ENCODE data around the gene PIGU.

PIGU gene

GRCh38 chr20:34709831-34710567, 33.1 kb upstream of the PIGU start (continued):
- 0 out of 2 replicates have a peak, but pooled peaks have one; percentile 1 for TF ChIP-seq KLF9 (tag by site-specific recombination; IDR thresholded peaks at IDR 0.05; ENCODE audit: low read depth)
- TF ChIP-seq ZFP69B (tag by site-specific recombination; IDR thresholded peaks at IDR 0.05): 0 out of 2 replicates have a peak, but pooled peaks have one; percentile 12
- no peak for TF ChIP-seq ZNF18 (tag by site-specific recombination; IDR thresholded peaks at IDR 0.05)
- peak; percentile 98 for TF ChIP-seq PRDM10 (tag by site-specific recombination; IDR thresholded peaks at IDR 0.05)

DNA sequence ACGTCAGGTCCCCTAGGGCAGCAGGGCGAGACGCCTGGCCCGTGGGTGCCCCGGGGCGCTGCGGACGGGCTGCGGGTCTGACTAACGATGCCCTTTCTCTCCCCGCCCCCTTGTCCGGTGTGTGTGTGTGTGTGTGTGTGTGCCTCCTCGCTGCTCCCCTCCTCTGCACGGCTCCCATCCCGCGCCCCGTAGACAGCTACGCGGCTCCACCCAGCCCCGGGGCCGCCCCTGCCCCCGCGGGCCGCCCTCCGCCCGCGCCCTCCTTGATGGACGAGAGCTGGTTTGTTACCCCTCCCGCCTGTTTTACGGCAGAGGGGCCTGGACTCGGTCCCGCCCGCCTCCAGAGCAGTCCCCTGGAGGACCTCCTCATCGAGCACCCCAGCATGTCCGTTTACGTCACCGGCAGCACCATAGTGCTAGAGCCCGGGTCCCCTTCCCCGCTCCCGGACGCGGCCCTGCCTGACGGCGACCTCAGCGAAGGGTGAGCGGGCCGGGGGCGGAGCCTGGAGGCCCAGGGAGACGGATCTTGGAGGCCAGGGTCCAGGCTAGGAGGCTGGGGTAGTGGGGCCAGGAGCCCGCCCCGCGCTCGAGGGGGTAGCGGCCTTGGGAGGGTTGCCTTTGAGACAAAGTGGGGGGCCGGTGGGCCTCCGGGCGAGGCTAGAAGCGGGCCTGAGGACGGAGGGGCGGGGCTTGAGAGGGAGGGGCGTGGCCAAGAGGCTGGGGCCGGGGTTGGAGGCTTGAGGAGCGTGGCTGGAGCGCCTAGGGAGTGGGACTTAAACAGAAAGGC, 32.3 kb upstream of the PIGU start:
- Histone ChIP-seq H3K4me3 (ENCODE audit: low read depth, low read length) (peak overlapping the region; percentile 59), H3K9me3 (ENCODE audit: control insufficient read depth, insufficient read depth, low read depth, low read length) (no peaks in the 10 kb centered on the region), H3K4me1 (ENCODE audit: control insufficient read depth, insufficient read depth, low read length) (peaks cover 15% of the 10 kb centered on the region), H3K36me3 (ENCODE audit: control insufficient read depth in 2 of 2, insufficient read depth in 1 of 2, low read length in 2 of 2) (peaks cover 0 to 30% of the 10 kb centered on the region in 2 experiments; a peak in 1 of 3 replicates), H3K27ac (ENCODE audit: extremely low read depth, low read depth, low read length) (peak overlapping the region; percentile 86)
- ChIA-PET CTCF (interaction anchor here (0.5 to 2.4 kb wide), 6 partner anchors 11 to 693 kb away, joined by 3 to 6 read pairs (median 4); no protein-coding TSS in a partner anchor), POLR2A (interaction anchor here (0.5 to 0.7 kb wide), 3 partner anchors 44 to 277 kb away, joined by 3 to 4 read pairs (median 3); partner anchors contain the start of gene DYNLRB1)
- TF ChIP-seq, protein P1, sequence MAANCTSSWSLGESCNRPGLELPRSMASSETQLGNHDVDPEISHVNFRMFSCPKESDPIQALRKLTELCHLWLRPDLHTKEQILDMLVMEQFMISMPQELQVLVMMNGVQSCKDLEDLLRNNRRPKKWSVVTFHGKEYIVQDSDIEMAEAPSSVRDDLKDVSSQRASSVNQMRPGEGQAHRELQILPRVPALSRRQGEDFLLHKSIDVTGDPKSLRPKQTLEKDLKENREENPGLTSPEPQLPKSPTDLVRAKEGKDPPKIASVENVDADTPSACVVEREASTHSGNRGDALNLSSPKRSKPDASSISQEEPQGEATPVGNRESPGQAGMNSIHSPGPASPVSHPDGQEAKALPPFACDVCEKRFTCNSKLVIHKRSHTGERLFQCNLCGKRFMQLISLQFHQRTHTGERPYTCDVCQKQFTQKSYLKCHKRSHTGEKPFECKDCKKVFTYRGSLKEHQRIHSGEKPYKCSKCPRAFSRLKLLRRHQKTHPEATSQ (tag by site-specific recombination; IDR thresholded peaks at IDR 0.05): 0 out of 2 replicates have a peak, but pooled peaks have one; percentile 23
- TF ChIP-seq ZEB2 (tag by site-specific recombination; IDR thresholded peaks at IDR 0.05) (peak; percentile 73), TSHZ1 (tag by site-specific recombination; IDR thresholded peaks at IDR 0.05; ENCODE audit: borderline replicate concordance) (no peak), ZXDB (tag by site-specific recombination; IDR thresholded peaks at IDR 0.05) (peak; percentile 97), SP3 (tag by site-specific recombination; IDR thresholded peaks at IDR 0.05) (peak; percentile 93), ZSCAN4 (tag by site-specific recombination; IDR thresholded peaks at IDR 0.05) (peak; percentile 85), ZNF777 (tag by site-specific recombination; IDR thresholded peaks at IDR 0.05; ENCODE audit: borderline replicate concordance) (peak; percentile 68; the same call in 1 of the 2 replicates), ZIC2 (tag by site-specific recombination; IDR thresholded peaks at IDR 0.05) (peak; percentile 72), ZNF24 (tag by site-specific recombination; IDR thresholded peaks at IDR 0.05) (peak; percentile 79), ZNF555 (tag by site-specific recombination; conservative IDR thresholded peaks at IDR 0.05) (no peak), PRDM1 (tag by site-specific recombination; IDR thresholded peaks at IDR 0.05) (0 out of 2 replicates have a peak, but pooled peaks have one; percentile 14), YY1 (tag by site-specific recombination; IDR thresholded peaks at IDR 0.05) (0 out of 2 replicates have a peak, but pooled peaks have one; percentile 11), ZSCAN30 (tag by site-specific recombination; IDR thresholded peaks at IDR 0.05) (peak; percentile 74; the same call in 1 of the 2 replicates), ZFP69B (tag by site-specific recombination; IDR thresholded peaks at IDR 0.05) (peak; percentile 29; the same call in 1 of the 2 replicates)
- TF ChIP-seq, protein P2, sequence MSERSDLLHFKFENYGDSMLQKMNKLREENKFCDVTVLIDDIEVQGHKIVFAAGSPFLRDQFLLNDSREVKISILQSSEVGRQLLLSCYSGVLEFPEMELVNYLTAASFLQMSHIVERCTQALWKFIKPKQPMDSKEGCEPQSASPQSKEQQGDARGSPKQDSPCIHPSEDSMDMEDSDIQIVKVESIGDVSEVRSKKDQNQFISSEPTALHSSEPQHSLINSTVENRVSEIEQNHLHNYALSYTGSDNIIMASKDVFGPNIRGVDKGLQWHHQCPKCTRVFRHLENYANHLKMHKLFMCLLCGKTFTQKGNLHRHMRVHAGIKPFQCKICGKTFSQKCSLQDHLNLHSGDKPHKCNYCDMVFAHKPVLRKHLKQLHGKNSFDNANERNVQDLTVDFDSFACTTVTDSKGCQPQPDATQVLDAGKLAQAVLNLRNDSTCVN (tag by site-specific recombination; optimal IDR thresholded peaks at IDR 0.05): peak; percentile 93

Data from HEK293 (cell line).